Prostate gland (tissue), 2 donors: ENCODE results near the gene AFM. TPM values are rescaled to one million over a fixed set of nuclear protein-coding genes. Genes with fewer than 3 reads are reported as not detected.

Source experiments
- DNase-seq: peaks from one replicate; pipeline ENCODE4 v3.0.0-alpha.2; 2019; ENCODE audit warnings: low spot score
- H3K27ac ChIP-seq, 2 donors: fragments of 200-600 bp; sonication (generic); 2 replicates each; pipeline ENCODE4 v1.5.1; 2017 to 2019
- H3K27me3 ChIP-seq: fragments of 200-600 bp; sonication (generic); replicated peaks from 2 replicates; pipeline ENCODE4 v1.5.1; 2019; ENCODE audit not compliant: insufficient read depth
- H3K36me3 ChIP-seq, 2 donors: fragments of 200-600 bp; sonication (generic); 1 replicate in 1 of 2; 2 replicates in 1 of 2; pipeline versions ENCODE4 v1.5.1 to v1.8.1; 2017 to 2019
- H3K4me1 ChIP-seq: fragments of 200-600 bp; sonication (generic); replicated peaks from 2 replicates; pipeline ENCODE4 v1.5.1; 2019
- H3K4me3 ChIP-seq, 2 donors: fragments of 200-600 bp; sonication (generic); 2 replicates each; pipeline ENCODE4 v1.5.1; 2017 to 2019
- H3K9me3 ChIP-seq: fragments of 200-600 bp; sonication (generic); 2 replicates; pipeline ENCODE4 v1.5.1; 2017
- CTCF ChIP-seq, 4 experiments: fragments of 200-600 bp in 2 of 4; fragments of 450-650 bp in 2 of 4; sonication (generic) in 2 of 4; IDR thresholded peaks; 1 replicate in 3 of 4; 2 replicates in 1 of 4; pipeline ENCODE4 v1.5.1; 2016 to 2019; ENCODE audit warnings: antibody characterized with exemption in 4 of 4, mild to moderate bottlenecking in 2 of 4, moderate library complexity in 2 of 4
- POLR2A ChIP-seq: fragments of 450-650 bp; IDR thresholded peaks from one replicate; pipeline ENCODE4 v1.6.1; 2016; ENCODE audit warnings: antibody characterized with exemption, mild to moderate bottlenecking
- POLR2AphosphoS5 ChIP-seq: sonication (generic); formaldehyde crosslinking; IDR thresholded peaks from one replicate; pipeline ENCODE4 v1.6.1; 2017; ENCODE audit warnings: antibody characterized with exemption
- WGBS: methylation state at CpG from one replicate; pipeline ENCODE4 v1.1.5; 2018; 5-methylcytosine and 5-hydroxymethylcytosine counted together
- intact Hi-C: fragments of 100-400 bp; cut with DNase I; formaldehyde crosslinking; loops from one replicate; pipeline ENCODE4 v1.14.2; 2022
- total RNA-seq, 2 donors: library from RNA; depleted of rRNA; stranded (reverse); fragments of >200 nt; gene quantifications; one replicate each; pipeline ENCODE4 v1.1.0, GENCODE V29; 2016

AFM gene
- total RNA-seq, 2 donors from 2014 or later, result not detected

GRCh38 chr4:73479323-73479722, 2.2 kb upstream of the AFM start:
- Histone ChIP-seq H3K27ac (no peak overlapping the region), H3K36me3 (no peaks in the 10 kb centered on the region), H3K4me3 (no peak overlapping the region), H3K9me3 (no peaks in the 10 kb centered on the region), H3K27me3 (no peaks in the 10 kb centered on the region), H3K4me1 (no peaks in the 10 kb centered on the region)
- TF ChIP-seq CTCF (IDR thresholded peaks at IDR 0.05) (no peak), POLR2AphosphoS5 (no peak), POLR2A (no peak)
- intact Hi-C loops, result no loop called here
- 100% methylated on average over 1 of the region's 1 CpG for WGBS
- no peak for DNase-seq

GRCh38 chr4:73485085-73485484, 3.5 kb downstream of the AFM start:
- intact Hi-C loops, result no loop called here

GRCh38 chr4:73485596-73485995, 4.1 kb downstream of the AFM start:
- Histone ChIP-seq H3K27ac (no peak overlapping the region), H3K27me3 (no peaks in the 10 kb centered on the region), H3K36me3 (no peaks in the 10 kb centered on the region), H3K4me1 (no peaks in the 10 kb centered on the region), H3K9me3 (no peaks in the 10 kb centered on the region), H3K4me3 (no peak overlapping the region)
- no peak for TF ChIP-seq POLR2AphosphoS5
- no peak for TF ChIP-seq POLR2A
- no peak for TF ChIP-seq CTCF (IDR thresholded peaks at IDR 0.05)
- intact Hi-C loops, result no loop called here
- DNase-seq, result no peak

More at GRCh38 chr4:73485085-73485484, 3.5 kb downstream of the AFM start:
- Histone ChIP-seq H3K36me3 (no peaks in the 10 kb centered on the region), H3K4me1 (no peaks in the 10 kb centered on the region), H3K9me3 (no peaks in the 10 kb centered on the region), H3K27me3 (no peaks in the 10 kb centered on the region), H3K4me3 (no peak overlapping the region), H3K27ac (no peak overlapping the region)
- no peak for DNase-seq
- TF ChIP-seq POLR2A (no peak), CTCF (IDR thresholded peaks at IDR 0.05) (no peak), POLR2AphosphoS5 (no peak)

GRCh38 chr4:73486497-73486896, 5.0 kb downstream of the AFM start:
- TF ChIP-seq CTCF (IDR thresholded peaks at IDR 0.05) (no peak), POLR2AphosphoS5 (no peak), POLR2A (no peak)
- no peak for DNase-seq
- Histone ChIP-seq H3K27me3 (no peaks in the 10 kb centered on the region), H3K4me1 (no peaks in the 10 kb centered on the region), H3K27ac (no peak overlapping the region), H3K36me3 (no peaks in the 10 kb centered on the region), H3K9me3 (no peaks in the 10 kb centered on the region), H3K4me3 (no peak overlapping the region)
- WGBS, result 30% methylated on average over 1 of the region's 1 CpG
- intact Hi-C loops, result no loop called here

- TF ChIP-seq POLR2A, result no peak
- TF ChIP-seq CTCF (IDR thresholded peaks at IDR 0.05), result no peak
- no peak for TF ChIP-seq POLR2AphosphoS5
- intact Hi-C loops, result no loop called here
- Histone ChIP-seq H3K36me3 (no peaks in the 10 kb centered on the region), H3K27ac (no peak overlapping the region), H3K9me3 (no peaks in the 10 kb centered on the region), H3K27me3 (no peaks in the 10 kb centered on the region), H3K4me3 (no peak overlapping the region), H3K4me1 (no peaks in the 10 kb centered on the region)
- WGBS, result 93% methylated on average over 1 of the region's 1 CpG
- no peak for DNase-seq
Observed at GRCh38 chr4:73487233-73487632, 5.7 kb downstream of the AFM start.
